CD14-positive monocyte (primary cell): ENCODE results near the gene LIN37. TPM values are rescaled to one million over a fixed set of nuclear protein-coding genes. Genes with fewer than 3 reads are reported as not detected.

Experiments used
- DNase-seq, 3 donors: peaks; one replicate each; pipeline ENCODE4 v3.0.0-alpha.2; 2011 to 2022
- H2AFZ ChIP-seq: 2 replicates; pipeline ENCODE4 v1.6.0; 2012; ENCODE audit warnings: mild to moderate bottlenecking, low read depth, low read length, inconsistent platforms; ENCODE audit not compliant: insufficient read depth, poor library complexity, severe bottlenecking
- H3K27ac ChIP-seq, 2 donors: 1 replicate in 1 of 2; 2 replicates in 1 of 2; pipeline ENCODE4 v1.5.1; 2012 to 2013; ENCODE audit warnings: low read length in 2 of 2, control low read depth in 1 of 2, inconsistent platforms in 1 of 2, low read depth in 1 of 2, mild to moderate bottlenecking in 1 of 2
- H3K27me3 ChIP-seq, 2 donors: one replicate each; pipeline versions ENCODE4 v1.6.0 to v1.6.1; 2011 to 2013; ENCODE audit warnings: low read length in 2 of 2; ENCODE audit not compliant: control insufficient read depth in 2 of 2, insufficient read depth in 2 of 2
- H3K36me3 ChIP-seq, 2 donors: replicated peaks in 1 of 2; 1 replicate in 1 of 2; 2 replicates in 1 of 2; pipeline versions ENCODE4 v1.5.1 to v1.6.1; 2012 to 2013; ENCODE audit warnings: low read length in 2 of 2, control low read depth in 1 of 2, inconsistent platforms in 1 of 2, mild to moderate bottlenecking in 1 of 2; ENCODE audit not compliant: insufficient read depth in 2 of 2, control insufficient read depth in 1 of 2
- H3K4me1 ChIP-seq, 2 donors: 1 replicate in 1 of 2; 2 replicates in 1 of 2; pipeline versions ENCODE4 v1.5.1 to v1.6.1; 2012 to 2013; ENCODE audit warnings: low read length in 2 of 2, control low read depth in 1 of 2, inconsistent platforms in 1 of 2, mild to moderate bottlenecking in 1 of 2, moderate library complexity in 1 of 2; ENCODE audit not compliant: insufficient read depth in 2 of 2, control insufficient read depth in 1 of 2
- H3K4me2 ChIP-seq: replicated peaks from 2 replicates; pipeline ENCODE3; 2012; ENCODE audit warnings: low read length, moderate library complexity, mild to moderate bottlenecking; ENCODE audit not compliant: poor library complexity, severe bottlenecking; ENCODE audit errors: extremely low read depth
- H3K4me3 ChIP-seq, 3 experiments: fragments of 200-600 bp in 1 of 3; sonication (generic) in 1 of 3; replicated peaks in 1 of 3; 1 replicate in 2 of 3; 2 replicates in 1 of 3; pipeline ENCODE4 v1.5.1; 2011 to 2013; ENCODE audit warnings: low read length in 3 of 3, mild to moderate bottlenecking in 3 of 3, control low read depth in 2 of 3, low read depth in 2 of 3, inconsistent platforms in 1 of 3, moderate library complexity in 1 of 3
- H3K79me2 ChIP-seq: 2 replicates; pipeline ENCODE4 v1.6.0; 2012; ENCODE audit warnings: mild to moderate bottlenecking, control low read depth, inconsistent platforms, low read length, moderate library complexity; ENCODE audit not compliant: insufficient read depth
- H3K9ac ChIP-seq: 2 replicates; pipeline ENCODE4 v1.6.0; 2017; ENCODE audit warnings: low read length, mild to moderate bottlenecking; ENCODE audit not compliant: insufficient read depth, poor library complexity, severe bottlenecking
- H3K9me3 ChIP-seq, 2 donors: replicated peaks in 1 of 2; 1 replicate in 1 of 2; 2 replicates in 1 of 2; pipeline versions ENCODE4 v1.5.1 to v1.6.1; 2012 to 2013; ENCODE audit warnings: low read length in 2 of 2, control low read depth in 1 of 2; ENCODE audit not compliant: control insufficient read depth in 1 of 2, insufficient read depth in 1 of 2
- H4K20me1 ChIP-seq: 2 replicates; pipeline ENCODE4 v1.6.0; 2012; ENCODE audit warnings: mild to moderate bottlenecking, low read length, control low read depth, moderate library complexity; ENCODE audit not compliant: insufficient read depth
- H3K27ac Mint-ChIP-seq, 7 donors: one replicate each; pipeline ENCODE4 v1.8.0; 2020; ENCODE audit warnings: mild to moderate bottlenecking in 7 of 7, mixed read lengths in 7 of 7, moderate library complexity in 6 of 7, inconsistent platforms in 2 of 7
- H3K27me3 Mint-ChIP-seq, 3 donors: one replicate each; pipeline ENCODE4 v1.8.0; 2021 to 2022; ENCODE audit warnings: low read depth in 3 of 3, mild to moderate bottlenecking in 3 of 3, mixed read lengths in 3 of 3, moderate library complexity in 3 of 3, inconsistent platforms in 1 of 3
- H3K36me3 Mint-ChIP-seq, 2 donors: one replicate each; pipeline ENCODE4 v1.8.0; 2020; ENCODE audit warnings: mixed read lengths in 2 of 2, inconsistent platforms in 1 of 2, mild to moderate bottlenecking in 1 of 2
- H3K4me1 Mint-ChIP-seq: one replicate; pipeline ENCODE4 v1.8.0; 2020; ENCODE audit warnings: mild to moderate bottlenecking, mixed read lengths
- H3K4me3 Mint-ChIP-seq, 2 donors: one replicate each; pipeline ENCODE4 v1.8.0; 2020; ENCODE audit warnings: mild to moderate bottlenecking in 2 of 2, mixed read lengths in 2 of 2, moderate library complexity in 1 of 2
- H3K9me3 Mint-ChIP-seq, 7 donors: one replicate each; pipeline ENCODE4 v1.8.0; 2020 to 2022; ENCODE audit warnings: mixed read lengths in 7 of 7, mild to moderate bottlenecking in 6 of 7, moderate library complexity in 6 of 7, inconsistent platforms in 2 of 7
- CTCF ChIP-seq: fragments of 200-600 bp; IDR thresholded peaks from one replicate; pipeline ENCODE4 v1.8.0; 2022; ENCODE audit warnings: antibody characterized with exemption, mild to moderate bottlenecking
- WGBS: methylation state at CpG from one replicate; pipeline ENCODE4 v1.1.5; 2013; ENCODE audit warnings: missing lambda C conversion rate; ENCODE audit not compliant: insufficient coverage; 5-methylcytosine and 5-hydroxymethylcytosine counted together
- intact Hi-C, 2 donors: fragments of 100-400 bp; cut with micrococcal nuclease; formaldehyde crosslinking; loops; one replicate each; pipeline versions ENCODE4 v1.15.0 to v1.15.1; 2023
- polyA plus RNA-seq, 3 donors: library from polyadenylated mRNA; depleted of rRNA in 1 of 3; unstranded in 2 of 3; stranded (reverse) in 1 of 3; fragments of 300-500 nt in 2 of 3; fragments of >200 nt in 1 of 3; fragmentation: Illumina TruSeq in 2 of 3; gene quantifications; 1 replicate in 2 of 3; 2 replicates in 1 of 3; pipeline ENCODE4 v1.2.3, GENCODE V29; 2012 to 2021

Gene LIN37
- polyA plus RNA-seq, 3 donors, result 5.6 to 28.6 (median 7.2) TPM

GRCh38 chr19:35704218-35704617, 44.2 kb upstream of the LIN37 start, which contains the start of gene ZBTB32:
TSS of gene ZBTB32 (plus strand) at chr19:35704558. CDS start at chr19:35714627, 10,069 bp downstream.
- intact Hi-C loops, result no loop called here
- Histone ChIP-seq H3K4me1 (peaks cover 12 to 13% of the 10 kb centered on the region in 2 donors), H3K9ac (no peak within 1 kb of the TSS), H4K20me1 (no peaks in the 10 kb centered on the region), H3K27me3 (peaks cover 0 to 23% of the 10 kb centered on the region in 2 donors), H3K36me3 (no peaks in the 10 kb centered on the region), H2AFZ (no peak within 1 kb of the TSS), H3K9me3 (no peaks in the 10 kb centered on the region), H3K27ac (no peak within 1 kb of the TSS), H3K79me2 (no peaks in the 10 kb centered on the region), H3K4me3 (no peak within 1 kb of the TSS), H3K4me2 (no peak within 1 kb of the TSS)
- Mint-ChIP-seq H3K36me3 (peaks cover 0 to 4% of the 10 kb centered on the region in 2 donors), H3K4me3 (peak within 1 kb of the TSS in 1 of 2 donors; percentile 99), H3K27me3 (peaks cover 31 to 34% (median 32%) of the 10 kb centered on the region in 3 donors), H3K9me3 (peaks cover 0 to 12% (median 3%) of the 10 kb centered on the region in 7 donors), H3K27ac (no peak within 1 kb of the TSS), H3K4me1 (peaks cover 9% of the 10 kb centered on the region)
- TF ChIP-seq CTCF, result no peak
- DNase-seq, result no peak
- WGBS, result 29% methylated on average over 23 of the region's 24 CpGs

- Mint-ChIP-seq H3K27ac (no peak overlapping the region), H3K4me3 (peak overlapping the region in 1 of 2 donors; percentile 15), H3K27me3 (peaks cover 10 to 23% (median 17%) of the 10 kb centered on the region in 3 donors), H3K9me3 (peaks cover 0 to 6% (median 0%) of the 10 kb centered on the region in 7 donors), H3K36me3 (no peaks in the 10 kb centered on the region), H3K4me1 (no peaks in the 10 kb centered on the region)
- Histone ChIP-seq H3K36me3 (no peaks in the 10 kb centered on the region), H3K4me3 (no peak overlapping the region), H3K27me3 (peaks cover 0 to 9% of the 10 kb centered on the region in 2 donors), H3K9me3 (no peaks in the 10 kb centered on the region), H4K20me1 (no peaks in the 10 kb centered on the region), H3K27ac (no peak overlapping the region), H2AFZ (no peak overlapping the region), H3K9ac (no peak overlapping the region), H3K4me2 (no peak overlapping the region), H3K4me1 (no peaks in the 10 kb centered on the region), H3K79me2 (no peaks in the 10 kb centered on the region)
- DNase-seq, result no peak
- no peak for TF ChIP-seq CTCF
- WGBS, result 100% methylated on average over 1 of the region's 1 CpG
- intact Hi-C loops, result no loop called here
These were observed 40.0 kb upstream of the LIN37 start for GRCh38 chr19:35708391-35708790.
